HepG2 (cell line): ENCODE measurements around the gene TSPAN15.

Source experiments
- E2F5 ChIP-seq: sonication (generic); formaldehyde crosslinking; conservative IDR thresholded peaks from 2 replicates; pipeline ENCODE4 v1.4.0; 2020; ENCODE audit warnings: missing genetic modification reagents
- EP300 ChIP-seq, 3 experiments: sonication (generic) in 1 of 3; formaldehyde crosslinking in 1 of 3; IDR thresholded peaks; 2 replicates each; pipeline versions ENCODE4 v1.5.1 to v1.6.1; 2011 to 2020; ENCODE audit warnings: low read depth in 2 of 3, low read length in 2 of 3, borderline replicate concordance in 1 of 3, improper control_type of control experiment in 1 of 3, mild to moderate bottlenecking in 1 of 3, missing genetic modification reagents in 1 of 3, moderate library complexity in 1 of 3
- EZH2 ChIP-seq: conservative IDR thresholded peaks from 2 replicates; pipeline ENCODE4 v1.6.1; 2012; ENCODE audit warnings: mild to moderate bottlenecking, low read depth, low read length, moderate library complexity
- HNRNPUL1 ChIP-seq: fragments of 200-400 bp; formaldehyde crosslinking; IDR thresholded peaks from 2 replicates; pipeline ENCODE4 v1.6.1; 2017; ENCODE audit warnings: low read depth, mild to moderate bottlenecking, low read length, moderate library complexity
- MEIS1 ChIP-seq: sonication (generic); formaldehyde crosslinking; IDR thresholded peaks from 2 replicates; pipeline ENCODE4 v1.9.0; 2021; ENCODE audit warnings: mild to moderate bottlenecking, missing genetic modification reagents, moderate library complexity, borderline replicate concordance
- MLX ChIP-seq: IDR thresholded peaks from 2 replicates; pipeline ENCODE4 v1.6.1; 2016
- ZBTB4 ChIP-seq: sonication (generic); formaldehyde crosslinking; IDR thresholded peaks from 2 replicates; pipeline ENCODE4 v1.4.0; 2020; ENCODE audit warnings: missing genetic modification reagents, mild to moderate bottlenecking, borderline replicate concordance
- ZFP36L2 ChIP-seq: sonication (generic); formaldehyde crosslinking; IDR thresholded peaks from 2 replicates; pipeline ENCODE4 v1.4.0; 2020; ENCODE audit warnings: missing genetic modification reagents
- ZNF280D ChIP-seq: sonication (generic); formaldehyde crosslinking; IDR thresholded peaks from 2 replicates; pipeline ENCODE4 v1.5.1; 2020; ENCODE audit warnings: mild to moderate bottlenecking, missing genetic modification reagents
- ZNF318 ChIP-seq: sonication (generic); formaldehyde crosslinking; IDR thresholded peaks from 2 replicates; pipeline ENCODE4 v1.4.0; 2020; ENCODE audit warnings: mild to moderate bottlenecking, missing genetic modification reagents

GRCh38 chr10:69516316-69516715, 65.1 kb downstream of the TSPAN15 start:
- no peak for TF ChIP-seq ZFP36L2
- TF ChIP-seq MLX: no peak
- no peak for TF ChIP-seq ZBTB4 (CRISPR knock-in tag)
- no peak for TF ChIP-seq E2F5 (CRISPR knock-in tag)
- TF ChIP-seq ZNF318: no peak
- no peak for TF ChIP-seq EP300 (IDR thresholded peaks at IDR 0.05; ENCODE audit: low read depth in 2 of 2, low read length in 2 of 2)
- TF ChIP-seq EP300 (CRISPR knock-in tag; IDR thresholded peaks at IDR 0.05; ENCODE audit: borderline replicate concordance): no peak
- no peak for TF ChIP-seq HNRNPUL1
- TF ChIP-seq EZH2: no peak
- TF ChIP-seq MEIS1 (CRISPR knock-in tag): no peak
- TF ChIP-seq ZNF280D (CRISPR knock-in tag): no peak
